GM12873 (cell line): ENCODE data around the gene SOCS2.

Experiments
- TF ChIP-seq, protein P1 (sequence below): IDR thresholded peaks from 2 replicates; pipeline ENCODE4 v1.5.1; 2012; ENCODE audit warnings: low read depth, mild to moderate bottlenecking, moderate library complexity, low read length, control low read depth; ENCODE audit not compliant: insufficient read depth; ENCODE audit errors: missing control alignments

Gene SOCS2, protein sequence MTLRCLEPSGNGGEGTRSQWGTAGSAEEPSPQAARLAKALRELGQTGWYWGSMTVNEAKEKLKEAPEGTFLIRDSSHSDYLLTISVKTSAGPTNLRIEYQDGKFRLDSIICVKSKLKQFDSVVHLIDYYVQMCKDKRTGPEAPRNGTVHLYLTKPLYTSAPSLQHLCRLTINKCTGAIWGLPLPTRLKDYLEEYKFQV

DNA sequence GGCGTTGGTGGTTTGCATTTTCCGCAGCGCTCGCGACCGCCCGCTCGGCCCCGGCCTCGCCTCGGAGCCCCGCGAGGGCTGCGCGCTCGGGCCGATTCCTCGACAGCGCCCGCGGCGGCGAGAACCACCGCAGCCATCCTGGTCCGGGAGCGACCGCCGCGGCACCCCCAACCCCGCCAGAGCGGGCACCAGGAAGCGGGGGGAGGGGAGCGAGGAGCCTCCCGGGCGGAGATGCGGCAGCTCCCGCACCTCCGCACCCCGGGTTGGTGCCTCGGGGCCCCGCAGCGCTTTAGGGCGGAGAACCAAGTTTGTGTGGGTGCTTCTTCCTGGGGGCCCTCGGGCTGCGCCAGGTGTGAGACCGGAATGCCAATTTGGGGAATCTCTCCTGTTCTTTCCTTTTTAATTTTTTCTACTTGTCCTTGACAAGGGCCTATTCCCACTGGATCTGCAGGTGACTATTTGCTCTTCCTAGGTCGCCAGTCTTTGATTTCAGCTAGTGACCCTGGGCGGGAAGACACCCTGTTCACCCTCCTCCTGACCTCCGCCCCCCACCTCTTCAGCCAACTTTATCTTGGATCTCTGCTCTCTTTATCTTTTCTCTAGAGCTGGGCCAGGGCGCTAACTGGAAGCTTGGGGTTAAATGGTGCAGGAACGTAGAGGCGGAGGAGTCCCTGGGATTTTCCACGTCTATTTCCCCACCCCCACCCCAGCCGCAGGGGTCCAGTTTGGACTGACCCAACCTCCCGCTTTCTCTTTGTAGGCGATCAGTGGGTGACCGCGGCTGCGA lies at the start of gene SOCS2:
Gene SOCS2 (plus strand): TSS at position 751 of the 787 bp plus-strand sequence. CDS start 223 bp downstream, outside the sequence.
- TF ChIP-seq, protein P1, sequence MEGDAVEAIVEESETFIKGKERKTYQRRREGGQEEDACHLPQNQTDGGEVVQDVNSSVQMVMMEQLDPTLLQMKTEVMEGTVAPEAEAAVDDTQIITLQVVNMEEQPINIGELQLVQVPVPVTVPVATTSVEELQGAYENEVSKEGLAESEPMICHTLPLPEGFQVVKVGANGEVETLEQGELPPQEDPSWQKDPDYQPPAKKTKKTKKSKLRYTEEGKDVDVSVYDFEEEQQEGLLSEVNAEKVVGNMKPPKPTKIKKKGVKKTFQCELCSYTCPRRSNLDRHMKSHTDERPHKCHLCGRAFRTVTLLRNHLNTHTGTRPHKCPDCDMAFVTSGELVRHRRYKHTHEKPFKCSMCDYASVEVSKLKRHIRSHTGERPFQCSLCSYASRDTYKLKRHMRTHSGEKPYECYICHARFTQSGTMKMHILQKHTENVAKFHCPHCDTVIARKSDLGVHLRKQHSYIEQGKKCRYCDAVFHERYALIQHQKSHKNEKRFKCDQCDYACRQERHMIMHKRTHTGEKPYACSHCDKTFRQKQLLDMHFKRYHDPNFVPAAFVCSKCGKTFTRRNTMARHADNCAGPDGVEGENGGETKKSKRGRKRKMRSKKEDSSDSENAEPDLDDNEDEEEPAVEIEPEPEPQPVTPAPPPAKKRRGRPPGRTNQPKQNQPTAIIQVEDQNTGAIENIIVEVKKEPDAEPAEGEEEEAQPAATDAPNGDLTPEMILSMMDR, result no peak

DNA sequence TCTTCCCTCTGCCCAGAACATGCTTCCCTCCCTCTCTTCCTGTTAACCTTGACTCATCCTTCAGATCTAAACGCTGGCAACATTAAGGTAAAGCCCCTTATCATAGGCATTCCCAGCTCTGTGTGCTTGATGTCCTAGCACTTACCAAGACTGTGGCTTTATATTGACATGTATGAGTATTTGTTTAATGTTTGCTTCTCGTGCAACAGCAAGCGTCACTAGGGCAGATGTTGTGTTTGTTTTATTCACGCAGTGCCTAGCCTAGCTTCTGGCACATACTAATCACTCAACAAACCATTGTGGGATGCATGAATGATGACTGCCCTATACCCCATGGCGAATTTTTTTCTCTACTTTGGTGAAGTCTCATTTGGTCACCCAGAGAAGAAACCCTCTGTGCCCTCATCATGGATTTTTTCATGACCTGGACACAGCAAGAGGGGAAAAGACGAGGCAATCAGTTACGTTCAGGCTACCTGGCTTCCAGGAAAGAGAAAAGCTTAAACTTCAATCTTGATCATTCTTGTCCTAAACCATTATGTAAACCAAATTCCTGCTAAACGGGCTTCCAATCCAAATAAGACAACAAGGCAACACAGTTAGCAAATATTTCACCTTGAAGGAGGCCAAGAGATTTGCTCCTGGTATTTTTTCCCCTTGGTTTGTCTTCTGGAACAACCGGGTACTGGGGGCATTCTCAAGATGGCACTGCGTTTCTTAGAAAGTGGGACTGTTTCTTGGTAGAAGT lies 47.9 kb upstream of the SOCS2 start:
- TF ChIP-seq, protein P1, result no peak

DNA sequence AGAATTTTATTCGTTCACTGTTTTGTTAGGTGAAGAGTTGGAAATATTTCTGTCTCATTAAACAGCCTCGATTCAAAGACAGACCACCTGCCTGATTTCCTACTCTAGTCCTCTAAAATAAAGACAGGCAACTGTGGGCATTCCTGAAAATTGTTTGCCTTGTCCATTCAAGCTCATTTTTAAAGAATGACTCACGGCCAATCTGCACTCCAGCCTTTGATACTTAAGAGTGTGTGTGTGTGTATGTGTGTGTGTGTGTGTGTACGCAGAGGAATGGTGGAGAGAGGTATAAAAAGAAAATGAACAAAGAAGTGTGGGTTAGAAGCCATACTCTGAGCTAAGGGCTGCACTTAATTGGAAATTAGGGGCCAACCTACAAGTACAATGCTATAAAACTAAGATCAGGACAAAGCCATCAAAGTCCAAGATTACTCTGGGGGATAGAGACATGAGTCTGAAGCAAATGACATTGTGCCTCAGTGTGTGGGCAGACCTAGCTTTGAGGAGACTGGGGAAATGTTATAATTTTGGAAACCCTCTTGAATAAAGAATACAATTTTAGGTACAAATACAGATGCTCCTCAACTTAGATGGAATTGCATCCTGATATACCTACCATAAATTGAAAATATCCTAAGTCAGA lies 45.6 kb upstream of the SOCS2 start:
- TF ChIP-seq, protein P1, result no peak

DNA sequence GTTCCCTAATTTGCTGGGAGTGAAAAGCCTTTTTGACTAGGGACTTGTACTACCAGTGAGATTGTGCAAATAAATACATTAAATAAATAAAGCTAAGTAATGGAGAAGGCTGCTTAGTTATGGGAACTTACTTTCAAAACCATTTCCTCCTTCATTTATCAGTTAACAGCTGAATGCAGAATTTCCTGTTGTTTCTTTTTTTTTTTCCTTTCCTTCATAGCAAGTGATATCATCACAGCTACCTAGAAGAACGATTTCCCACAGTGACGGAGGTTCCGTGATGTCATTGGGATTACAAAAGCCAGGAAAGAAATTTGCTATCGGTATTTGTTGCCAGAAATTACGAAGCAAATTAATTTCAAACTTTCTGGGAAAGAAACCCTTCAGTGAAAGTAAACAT lies 42.1 kb upstream of the SOCS2 start:
- TF ChIP-seq, protein P1, result no peak

DNA sequence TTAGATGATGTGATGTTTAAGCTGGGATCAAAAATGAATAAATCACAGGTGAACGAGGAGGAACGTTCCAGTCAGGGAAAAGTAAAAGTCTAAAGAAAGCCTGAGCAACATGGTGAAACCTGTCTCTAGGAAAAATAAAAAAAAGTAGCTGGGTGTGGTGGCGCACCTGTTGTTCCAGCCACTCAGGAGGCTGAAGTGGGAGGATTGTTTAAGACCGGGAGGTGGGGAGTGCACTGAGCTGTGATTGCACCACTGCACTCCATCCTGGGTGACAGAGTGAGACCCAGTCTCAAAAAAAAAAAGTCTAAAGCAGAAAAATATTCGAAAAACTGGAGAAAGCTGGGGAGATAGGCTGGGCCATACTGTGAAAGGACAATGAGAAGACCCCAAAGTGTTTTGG lies 39.2 kb upstream of the SOCS2 start:
- TF ChIP-seq, protein P1, result no peak

DNA sequence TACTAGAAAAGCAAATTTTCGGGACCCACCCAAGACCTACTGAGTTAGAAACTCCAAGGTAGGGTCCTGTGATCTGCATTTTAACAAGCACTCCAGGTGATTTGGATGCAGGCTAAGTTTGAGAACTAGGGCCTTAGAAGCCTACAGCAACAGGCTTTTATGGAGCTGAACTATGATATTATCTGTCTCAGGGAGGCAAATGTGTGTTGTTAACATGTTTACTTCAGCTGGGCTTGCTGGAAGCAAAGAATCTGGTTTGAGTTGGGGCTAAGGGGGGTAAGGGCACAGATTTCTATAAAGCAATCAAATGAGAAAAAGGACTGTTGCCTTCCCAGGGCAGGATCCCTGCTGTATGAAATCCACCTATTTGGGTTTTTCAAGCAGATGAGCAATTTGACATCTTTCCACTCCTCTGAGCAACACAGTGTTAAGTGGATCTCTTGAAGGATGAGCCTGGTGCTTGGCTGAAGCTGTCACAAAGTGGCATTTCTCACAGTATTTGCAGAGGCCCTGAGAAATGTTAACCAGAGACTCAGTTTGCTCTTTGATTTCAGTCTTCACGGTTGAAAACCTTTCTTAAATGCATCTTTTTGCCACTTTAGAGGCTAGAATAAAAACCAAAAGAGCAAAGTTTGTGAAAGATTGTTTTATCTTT lies 36.2 kb upstream of the SOCS2 start:
- TF ChIP-seq, protein P1, result no peak
